GM10266 (cell line): Measurements from ENCODE around the gene MICAL1.

Experiments
- DNase-seq: peaks from one replicate; pipeline ENCODE4 v3.0.0; 2012; ENCODE audit errors: extremely low spot score
- CTCF ChIP-seq: IDR thresholded peaks from 2 replicates; pipeline ENCODE4 v1.5.1; 2012; ENCODE audit warnings: mild to moderate bottlenecking, low read depth; ENCODE audit not compliant: control insufficient read depth, insufficient read depth; ENCODE audit errors: missing control alignments

Gene MICAL1

DNA sequence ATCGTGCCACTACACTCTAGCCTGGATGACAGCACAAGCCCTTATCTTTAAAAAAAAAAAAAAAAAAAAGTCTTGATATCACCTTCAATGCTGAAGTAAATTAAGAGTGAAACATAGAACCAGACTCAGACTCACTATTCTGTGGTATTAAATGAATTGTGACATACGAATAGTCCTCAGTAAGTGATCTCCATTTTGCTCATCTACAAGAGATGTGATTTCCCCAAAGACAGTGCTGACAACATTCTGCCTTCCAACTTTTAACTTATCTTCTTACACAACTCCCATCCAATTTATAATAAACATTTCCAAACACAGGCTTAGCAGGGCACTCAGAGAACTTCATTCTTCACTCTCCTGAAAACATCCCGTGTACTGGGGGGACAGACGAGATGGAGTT lies 19.4 kb upstream of the MICAL1 start:
- no peak for TF ChIP-seq CTCF
- DNase-seq = no peak

GRCh38 chr6:109473120-109473519 lies 17.5 kb upstream of the MICAL1 start:
- no peak for TF ChIP-seq CTCF
- no peak for DNase-seq

- no peak for DNase-seq
- peak; percentile 12 for TF ChIP-seq CTCF
These were observed 16.8 kb upstream of the MICAL1 start for GRCh38 chr6:109472132-109472995.

- no peak for DNase-seq
- TF ChIP-seq CTCF = no peak
These were observed 15.7 kb upstream of the MICAL1 start for GRCh38 chr6:109471105-109471810.

GRCh38 chr6:109469591-109470189 lies 14.1 kb upstream of the MICAL1 start:
- DNase-seq = no peak
- no peak for TF ChIP-seq CTCF

- DNase-seq = no peak
These were observed 12.1 kb upstream of the MICAL1 start for GRCh38 chr6:109467696-109468095.

More at GRCh38 chr6:109467696-109468095, 12.1 kb upstream of the MICAL1 start:
- no peak for TF ChIP-seq CTCF
